Endometrial microvascular endothelial cells (primary cell): ENCODE measurements around the gene ATG7. TPM values are rescaled to one million over a fixed set of nuclear protein-coding genes. Genes with fewer than 3 reads are reported as not detected.

Experiments used
- in situ Hi-C: cut with HindIII; loops from 2 replicates; pipeline ENCODE4 v1.10.0; 2017; ENCODE audit warnings: low sequenced_read_pairs, low pct_unique_long_range_greater_than_20kb; ENCODE audit errors: inconsistent ontology term
- total RNA-seq: library from RNA; depleted of rRNA; stranded (reverse); fragments of >200 nt; gene quantifications from one replicate; pipeline ENCODE4 v1.2.3, GENCODE V29; 2015; ENCODE audit errors: inconsistent ontology term

ATG7 gene
- total RNA-seq, 1 donor from 2014 or later, result 106 TPM

- in situ Hi-C loops, result no loop called here
Measured at GRCh38 chr3:11534011-11534792, 262.0 kb downstream of the ATG7 start.

GRCh38 chr3:11534793-11535101 lies 262.6 kb downstream of the ATG7 start:
- in situ Hi-C loops, result no loop called here

- in situ Hi-C loops, result no loop called here
Measured at GRCh38 chr3:11535243-11535960, 263.2 kb downstream of the ATG7 start.

DNA sequence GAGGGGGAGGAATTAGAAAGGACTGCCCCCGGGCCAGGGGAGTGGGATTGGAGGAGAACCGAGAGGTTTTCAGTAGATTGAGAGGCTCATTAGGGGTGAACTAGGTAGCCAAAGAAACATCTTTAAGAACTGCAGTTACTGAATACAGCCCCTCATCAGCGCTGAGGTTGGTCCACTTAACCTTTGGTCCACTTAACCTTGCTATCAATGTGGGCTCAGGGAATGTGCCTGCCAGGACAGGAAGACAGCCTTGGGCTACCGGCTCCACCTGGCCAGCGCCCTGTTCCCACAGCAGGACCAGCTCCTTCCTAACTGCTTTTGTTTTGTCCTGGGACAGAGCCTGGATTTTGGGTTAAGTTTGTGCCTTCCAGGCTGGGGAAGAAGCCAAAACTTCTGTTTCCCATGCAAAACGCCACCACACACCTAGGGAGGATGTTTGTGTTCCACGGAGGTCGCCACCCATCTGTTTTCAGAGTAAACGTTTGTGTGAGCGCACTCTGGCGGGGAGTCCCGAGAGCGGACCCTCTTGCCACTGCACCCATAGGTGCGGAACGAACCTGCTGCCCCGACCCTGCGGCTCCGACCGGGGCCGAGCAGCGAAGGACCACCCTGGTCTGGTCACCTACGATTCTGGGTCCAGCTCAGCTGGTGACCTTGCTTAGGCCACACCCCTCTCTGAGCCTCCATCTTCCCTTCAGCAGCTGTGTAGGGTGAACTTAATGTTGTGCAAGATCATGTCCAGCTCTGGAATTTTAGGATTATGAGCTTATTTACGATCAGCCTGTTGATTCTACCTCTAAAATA lies 264.1 kb downstream of the ATG7 start:
- in situ Hi-C loops, result no loop called here

GRCh38 chr3:11536936-11537612 lies 264.9 kb downstream of the ATG7 start:
- in situ Hi-C loops, result no loop called here

DNA sequence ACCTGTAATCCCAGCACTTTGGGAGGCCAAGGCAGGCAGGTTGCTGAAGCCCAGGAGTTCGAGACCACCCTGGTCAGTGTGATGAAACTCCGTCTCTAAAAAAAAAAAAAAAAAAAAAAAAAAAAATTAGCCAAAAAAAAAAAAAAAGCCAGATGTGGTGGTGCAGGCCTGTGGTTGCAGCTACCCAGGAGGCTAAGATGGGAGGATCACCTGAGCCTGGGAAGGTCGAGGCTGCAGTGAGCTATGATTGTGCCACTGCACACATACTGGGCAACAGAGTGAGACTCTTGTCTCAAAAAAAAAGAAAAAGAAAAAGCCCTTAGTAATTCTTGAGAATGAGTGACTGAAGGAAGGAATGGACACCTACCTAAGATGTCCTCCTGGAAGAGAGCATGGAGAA lies 266.4 kb downstream of the ATG7 start:
- in situ Hi-C loops, result no loop called here

DNA sequence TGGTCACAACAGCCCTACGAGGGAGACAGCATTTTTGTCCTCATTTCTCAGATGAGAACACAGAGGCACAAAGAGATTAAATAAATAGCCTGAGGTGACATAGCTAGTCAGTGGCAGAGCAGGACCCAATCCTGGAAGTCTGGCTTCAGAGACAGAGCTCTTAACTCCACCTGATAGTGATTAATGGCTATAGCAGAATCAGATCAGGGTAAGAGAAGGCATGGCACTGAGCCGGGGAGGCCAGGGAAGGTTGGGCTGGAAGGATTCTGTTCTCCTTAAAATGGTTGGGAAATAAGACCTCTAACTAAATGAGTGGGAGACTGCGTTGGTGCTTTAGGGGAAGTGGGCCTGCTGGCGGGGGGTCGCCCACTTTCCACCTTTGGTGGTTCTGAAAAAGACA lies 267.0 kb downstream of the ATG7 start:
- in situ Hi-C loops, result no loop called here

- in situ Hi-C loops, result no loop called here
Measured at GRCh38 chr3:11539677-11540076, 267.5 kb downstream of the ATG7 start.

- in situ Hi-C loops, result no loop called here
Measured at GRCh38 chr3:11541321-11542303, 269.4 kb downstream of the ATG7 start.

DNA sequence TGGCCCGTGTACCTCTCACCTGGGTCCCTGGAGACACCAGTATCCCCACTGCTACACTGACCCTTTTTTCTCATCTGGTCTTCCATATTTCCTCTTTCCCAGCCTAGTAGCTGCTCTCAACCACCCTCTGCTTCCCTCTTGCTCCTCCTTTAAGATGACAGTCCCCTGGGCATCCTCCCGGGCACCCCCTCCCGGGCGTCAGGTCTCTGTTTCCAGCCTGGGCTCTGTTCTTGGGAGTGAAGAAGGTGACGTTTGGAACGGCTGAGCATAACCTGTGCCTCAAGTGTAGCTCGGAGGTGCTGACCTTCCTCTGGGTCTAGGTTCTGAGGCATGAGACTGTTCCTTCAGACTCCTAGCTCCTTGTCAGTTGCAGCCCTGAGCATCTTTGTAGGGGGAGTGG lies 270.4 kb downstream of the ATG7 start:
- in situ Hi-C loops, result no loop called here

- in situ Hi-C loops, result no loop called here
Measured at GRCh38 chr3:11543141-11543947, 271.1 kb downstream of the ATG7 start.

DNA sequence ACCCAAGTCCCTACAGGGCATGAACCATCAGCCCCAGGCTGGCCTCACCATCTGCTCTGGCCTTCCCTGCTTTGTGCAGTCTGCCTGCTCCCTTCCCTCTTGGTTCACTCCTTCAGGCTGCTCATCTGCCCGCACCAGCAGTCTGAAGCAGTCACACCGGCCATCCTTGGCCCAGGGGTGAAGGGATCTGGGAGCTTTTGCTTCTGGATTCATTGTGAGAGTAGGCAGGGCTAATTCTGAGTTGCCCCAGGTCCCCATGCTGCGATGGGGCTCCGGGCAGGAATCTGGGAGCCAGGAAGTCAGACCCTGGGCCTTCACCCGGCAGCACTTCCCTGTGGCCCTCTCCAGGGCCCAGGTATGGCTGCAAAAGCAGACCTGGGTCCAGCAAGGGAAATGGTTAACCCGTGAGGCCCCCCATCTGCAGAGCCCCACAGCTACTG lies 271.8 kb downstream of the ATG7 start:
- in situ Hi-C loops, result no loop called here

DNA sequence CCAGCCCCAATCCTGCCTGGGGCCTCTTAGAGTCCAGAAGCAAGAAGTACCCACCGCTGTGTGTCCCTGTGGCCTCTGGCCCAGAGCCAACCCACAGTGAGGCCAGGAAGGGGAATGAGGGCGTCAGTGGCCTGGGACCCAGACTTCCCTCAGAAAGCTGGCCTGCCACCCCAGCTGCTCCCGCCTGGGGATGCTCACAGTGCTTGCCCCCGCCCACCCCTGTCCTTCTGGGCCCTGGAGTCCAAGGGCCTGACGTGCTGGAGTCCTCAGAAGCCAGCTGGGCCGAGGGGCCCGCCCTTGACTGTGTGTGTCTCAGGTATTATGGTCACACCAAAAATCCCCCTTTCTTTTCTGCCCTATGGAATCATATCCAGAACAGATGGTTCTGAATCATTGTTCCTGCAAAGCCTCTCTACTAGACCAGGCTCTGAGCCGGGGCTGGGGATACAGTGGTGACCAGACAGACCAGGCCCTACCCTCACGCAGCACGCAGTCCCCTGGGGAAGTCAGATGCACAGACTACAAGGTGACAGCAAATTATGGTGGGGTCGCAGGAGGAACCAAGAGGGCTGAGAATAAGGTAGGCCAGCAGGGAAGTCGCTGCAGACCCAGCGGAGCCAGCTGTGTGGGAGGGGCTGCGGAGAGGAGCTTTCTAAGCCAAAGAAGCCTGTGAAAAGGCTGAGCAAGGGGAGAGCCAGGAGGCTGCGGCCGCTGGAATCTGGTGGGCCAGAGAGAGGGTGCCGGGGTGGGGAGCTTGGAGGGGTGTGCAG lies 272.4 kb downstream of the ATG7 start:
- in situ Hi-C loops, result no loop called here

DNA sequence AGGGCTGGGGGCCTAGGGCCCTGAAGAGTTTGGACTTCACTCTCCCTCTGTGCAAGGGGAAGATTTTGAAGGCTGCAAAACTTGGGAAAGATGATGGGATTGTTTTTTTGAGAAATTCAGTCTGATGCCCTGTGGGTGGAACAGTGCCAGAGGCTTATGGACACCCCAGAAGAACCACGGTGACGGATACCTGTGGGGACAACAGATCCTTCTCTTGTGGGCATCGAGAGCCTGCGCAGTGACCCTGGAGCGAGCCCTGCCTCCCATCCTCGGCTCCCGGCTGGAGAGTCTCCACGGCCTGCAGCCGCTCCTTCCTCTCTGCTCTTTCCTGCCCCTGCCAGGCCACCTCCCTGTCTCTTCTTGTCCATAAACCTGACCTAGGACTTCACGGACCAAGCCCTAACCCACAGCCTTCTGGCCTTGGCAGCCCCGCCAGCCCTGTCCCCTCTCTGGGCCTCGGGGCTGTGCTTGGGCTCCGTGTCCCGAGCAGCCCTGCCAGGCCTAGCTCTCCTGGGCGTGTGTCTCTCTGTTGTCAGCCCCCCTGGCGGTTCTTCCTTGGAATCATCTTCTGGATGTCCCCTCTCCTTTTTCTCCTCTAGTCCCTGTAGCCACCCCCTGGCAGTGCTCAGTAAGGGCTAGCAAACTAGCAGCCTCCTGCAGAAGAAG lies 273.1 kb downstream of the ATG7 start:
- in situ Hi-C loops, result no loop called here

GRCh38 chr3:11546657-11547302 lies 274.6 kb downstream of the ATG7 start:
- in situ Hi-C loops, result no loop called here

- in situ Hi-C loops, result no loop called here
Measured at GRCh38 chr3:11547498-11547897, 275.3 kb downstream of the ATG7 start.
